HG03103 (cell line): Measurements from ENCODE around the gene NIPAL1.

Experiments used
- ATAC-seq: cut with Tn5 transposase; IDR thresholded peaks from one replicate; pipeline ENCODE4 v1.9.1; 2021; ENCODE audit warnings: low read depth; ENCODE audit not compliant: unreplicated experiment

Gene NIPAL1

GRCh38 chr4:48024522-48024921 lies 8.0 kb downstream of the NIPAL1 start:
- ATAC-seq, result no peak

GRCh38 chr4:48025005-48025404 lies 8.4 kb downstream of the NIPAL1 start:
- ATAC-seq, result no peak

GRCh38 chr4:48027653-48028052 lies 11.1 kb downstream of the NIPAL1 start:
- no peak for ATAC-seq

GRCh38 chr4:48028696-48029095 lies 12.1 kb downstream of the NIPAL1 start:
- ATAC-seq, result peak; percentile 57

- ATAC-seq, result no peak
These were observed 13.9 kb downstream of the NIPAL1 start for GRCh38 chr4:48030470-48030869.

- no peak for ATAC-seq
These were observed 15.4 kb downstream of the NIPAL1 start for GRCh38 chr4:48031802-48032525.

- ATAC-seq, result no peak
These were observed 16.1 kb downstream of the NIPAL1 start for GRCh38 chr4:48032721-48033120.

- ATAC-seq, result no peak
These were observed 16.8 kb downstream of the NIPAL1 start for GRCh38 chr4:48033412-48033811.

- no peak for ATAC-seq
These were observed 17.3 kb downstream of the NIPAL1 start for GRCh38 chr4:48033825-48034413.

GRCh38 chr4:48035952-48036351 lies 19.4 kb downstream of the NIPAL1 start:
- ATAC-seq, result no peak

- no peak for ATAC-seq
These were observed 20.5 kb downstream of the NIPAL1 start for GRCh38 chr4:48037117-48037462.

GRCh38 chr4:48038666-48039065 lies 22.1 kb downstream of the NIPAL1 start:
- no peak for ATAC-seq

GRCh38 chr4:48039561-48039960 lies 23.0 kb downstream of the NIPAL1 start:
- no peak for ATAC-seq

GRCh38 chr4:48041535-48042137 lies 25.1 kb downstream of the NIPAL1 start:
- no peak for ATAC-seq

GRCh38 chr4:48042979-48043461 lies 26.4 kb downstream of the NIPAL1 start:
- no peak for ATAC-seq

GRCh38 chr4:48043504-48043903 lies 26.9 kb downstream of the NIPAL1 start:
- no peak for ATAC-seq

- ATAC-seq, result no peak
These were observed 27.7 kb downstream of the NIPAL1 start for GRCh38 chr4:48044298-48044697.

- no peak for ATAC-seq
These were observed 29.5 kb downstream of the NIPAL1 start for GRCh38 chr4:48046059-48046458.

GRCh38 chr4:48047421-48047844 lies 30.9 kb downstream of the NIPAL1 start:
- peak; percentile 93 for ATAC-seq

- peak; percentile 22 for ATAC-seq
These were observed 31.3 kb downstream of the NIPAL1 start for GRCh38 chr4:48047896-48048295.

GRCh38 chr4:48049483-48049882 lies 32.9 kb downstream of the NIPAL1 start:
- ATAC-seq, result no peak

- ATAC-seq, result no peak
These were observed 34.5 kb downstream of the NIPAL1 start for GRCh38 chr4:48051078-48051477.
